ENCODE measurements around the gene TNFRSF1A.

Gene TNFRSF1A

DNA sequence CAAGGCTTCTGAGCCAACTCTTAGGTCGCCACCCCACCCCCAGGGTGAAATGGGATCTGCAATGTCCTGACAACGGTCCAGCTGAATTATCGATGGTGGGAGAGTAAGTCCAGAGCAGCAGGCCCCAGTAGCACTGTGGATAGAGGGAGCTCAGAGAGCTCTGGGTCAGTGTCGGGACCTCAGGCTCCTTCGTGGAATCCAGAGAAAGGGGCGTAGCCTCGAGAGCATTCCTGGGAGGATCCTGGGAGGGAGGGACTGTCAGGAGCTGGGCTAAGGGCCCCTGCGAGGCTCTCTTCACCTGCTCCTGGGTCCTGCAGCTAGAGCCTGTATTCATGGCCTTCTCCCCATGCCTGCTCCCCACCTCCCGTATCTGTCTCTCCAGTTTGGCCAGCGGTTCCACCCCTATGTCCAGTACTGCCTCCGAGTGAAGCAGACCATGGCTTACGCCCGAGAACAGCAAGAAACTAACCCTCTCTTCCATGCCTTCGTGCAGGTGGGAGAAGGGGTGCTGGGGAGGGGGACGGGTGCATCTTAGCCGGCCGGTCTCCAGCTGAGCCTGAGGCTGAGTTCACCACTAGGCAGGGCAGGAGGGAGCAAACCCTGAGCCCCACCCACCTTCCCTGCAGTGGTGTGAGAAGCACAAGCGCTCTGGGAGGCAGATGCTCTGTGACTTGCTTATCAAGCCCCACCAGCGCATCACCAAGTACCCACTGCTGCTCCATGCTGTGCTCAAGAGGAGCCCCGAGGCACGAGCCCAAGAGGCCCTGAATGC is 24.8 kb downstream of the TNFRSF1A start:
- no CpG with 5 or more reads among the region's 21 CpGs for WGBS, 2 donors (ENCODE audit: extremely low coverage in 2 of 2, insufficient read length in 2 of 2, insufficient replicate concordance in 1 of 2)
- peaks cover 19 to 26% of the 10 kb centered on the region in 2 donors for H3K4me1 ChIP-seq (ENCODE audit: control insufficient read depth in 2 of 2, insufficient read depth in 1 of 2, low read depth in 1 of 2, low read length in 2 of 2)
- no peaks in the 10 kb centered on the region for H3K36me3 ChIP-seq (replicated peaks in 1 of 2; ENCODE audit: control insufficient read depth in 2 of 2, insufficient read depth in 2 of 2, low read length in 2 of 2)
- H3K4me3 ChIP-seq (ENCODE audit: low read length in 2 of 2), result no peak overlapping the region
- no peak overlapping the region for H3K23ac ChIP-seq (ENCODE audit: low read depth, low read length, poor library complexity)
- H2BK12ac ChIP-seq (ENCODE audit: low read length), result no peak overlapping the region
- peak overlapping the region; percentile 0 for H2AFZ ChIP-seq (ENCODE audit: low read length)
- peak overlapping the region; percentile 68 for H2BK5ac ChIP-seq (ENCODE audit: low read length)
- peak overlapping the region; percentile 59 for H3K18ac ChIP-seq (ENCODE audit: low read length)
- no peak overlapping the region for H3K4me2 ChIP-seq (ENCODE audit: insufficient read depth, low read length, poor library complexity, severe bottlenecking)
- H3K14ac ChIP-seq (ENCODE audit: low read length), result peak overlapping the region; percentile 84
- H3K27ac ChIP-seq (replicated peaks; ENCODE audit: low read length), result no peak overlapping the region
- H2AK5ac ChIP-seq (ENCODE audit: low read depth, low read length), result peak overlapping the region; percentile 77
- DNase-seq (ENCODE audit: low spot score), result no peak
- H4K8ac ChIP-seq (ENCODE audit: low read depth, low read length), result no peak overlapping the region
- H3K27me3 ChIP-seq (ENCODE audit: control insufficient read depth in 3 of 3, insufficient read depth in 3 of 3, low read depth in 1 of 3, low read length in 3 of 3), result peaks cover 0 to 3% (median 2%) of the 10 kb centered on the region in 3 experiments
- H2BK15ac ChIP-seq (ENCODE audit: low read length), result peak overlapping the region; percentile 59
- no peak overlapping the region for H4K91ac ChIP-seq (ENCODE audit: low read depth, low read length, poor library complexity)
- peak overlapping the region; percentile 53 for H3K9ac ChIP-seq (ENCODE audit: low read depth, low read length, poor library complexity)
- no peak overlapping the region for H3K4ac ChIP-seq (ENCODE audit: low read length)
- no peaks in the 10 kb centered on the region for H3K9me3 ChIP-seq (replicated peaks in 1 of 2; ENCODE audit: control insufficient read depth in 2 of 2, insufficient read depth in 1 of 2, low read depth in 1 of 2, low read length in 2 of 2)
- H2BK120ac ChIP-seq (ENCODE audit: low read depth, low read length), result peak overlapping the region; percentile 5
- H3K79me1 ChIP-seq (ENCODE audit: low read depth, low read length), result no peaks in the 10 kb centered on the region

DNA sequence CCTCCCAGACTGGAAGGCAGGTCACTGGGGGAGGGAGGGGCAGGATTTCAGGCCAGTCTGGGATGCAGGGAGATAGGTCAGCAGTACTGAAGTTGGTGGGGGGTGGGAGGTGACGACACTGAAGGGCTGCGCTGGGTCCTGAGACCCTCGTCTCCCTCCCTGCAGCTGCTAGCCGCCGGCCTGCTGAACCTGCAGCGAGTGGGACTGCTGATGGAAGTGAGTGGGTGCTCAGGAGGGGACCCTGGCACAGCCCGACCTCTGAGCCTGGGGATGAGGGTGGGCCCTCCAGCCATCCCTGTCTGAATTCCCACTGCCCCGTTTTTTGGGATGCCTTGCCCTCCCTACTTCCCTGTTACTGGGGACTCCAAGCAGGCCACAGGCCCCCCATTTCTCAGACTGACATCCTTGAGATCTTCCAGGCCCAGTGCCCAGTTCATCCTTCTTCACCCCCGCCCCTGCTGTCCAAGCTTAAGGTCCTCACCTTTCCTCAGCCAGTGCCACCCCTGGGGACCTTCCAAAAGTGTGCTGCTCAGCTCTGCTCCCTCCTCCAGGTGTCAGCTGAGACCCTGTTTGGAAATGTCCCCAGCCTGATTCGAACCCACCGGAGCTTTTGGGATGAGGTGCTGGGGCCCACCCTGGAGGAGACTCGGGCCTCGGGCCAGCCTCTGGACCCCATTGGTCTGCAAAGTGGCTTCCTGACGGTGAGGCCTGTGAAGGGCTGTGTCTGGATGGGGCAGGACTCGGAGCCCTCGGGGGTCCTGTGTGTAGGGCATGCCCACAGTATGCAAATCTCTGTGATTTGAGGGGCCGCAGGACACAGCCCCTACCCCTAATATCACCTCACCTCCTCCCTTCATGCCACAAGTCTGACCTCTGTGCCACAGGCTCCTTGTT is 25.9 kb downstream of the TNFRSF1A start:
- no peak for DNase-seq (ENCODE audit: low spot score)
- peak overlapping the region; percentile 60 for H2BK15ac ChIP-seq (ENCODE audit: low read length)
- H3K4me3 ChIP-seq (ENCODE audit: low read length in 2 of 2), result no peak overlapping the region
- no peak overlapping the region for H3K14ac ChIP-seq (ENCODE audit: low read length)
- H3K4ac ChIP-seq (ENCODE audit: low read length), result no peak overlapping the region
- H4K8ac ChIP-seq (ENCODE audit: low read depth, low read length), result no peak overlapping the region
- H3K79me1 ChIP-seq (ENCODE audit: low read depth, low read length), result no peaks in the 10 kb centered on the region
- no peak overlapping the region for H3K4me2 ChIP-seq (ENCODE audit: insufficient read depth, low read length, poor library complexity, severe bottlenecking)
- peaks cover 19 to 24% of the 10 kb centered on the region in 2 donors for H3K4me1 ChIP-seq (ENCODE audit: control insufficient read depth in 2 of 2, insufficient read depth in 1 of 2, low read depth in 1 of 2, low read length in 2 of 2)
- WGBS, 2 donors (ENCODE audit: extremely low coverage in 2 of 2, insufficient read length in 2 of 2, insufficient replicate concordance in 1 of 2), result no CpG with 5 or more reads among the region's 17 CpGs
- peak overlapping the region; percentile 68 for H3K23ac ChIP-seq (ENCODE audit: low read depth, low read length, poor library complexity)
- no peaks in the 10 kb centered on the region for H3K36me3 ChIP-seq (replicated peaks in 1 of 2; ENCODE audit: control insufficient read depth in 2 of 2, insufficient read depth in 2 of 2, low read length in 2 of 2)
- H3K27ac ChIP-seq (replicated peaks; ENCODE audit: low read length), result no peak overlapping the region
- no peak overlapping the region for H4K91ac ChIP-seq (ENCODE audit: low read depth, low read length, poor library complexity)
- H2AK5ac ChIP-seq (ENCODE audit: low read depth, low read length), result peak overlapping the region; percentile 73
- peaks cover 0 to 11% (median 6%) of the 10 kb centered on the region in 3 experiments for H3K27me3 ChIP-seq (ENCODE audit: control insufficient read depth in 3 of 3, insufficient read depth in 3 of 3, low read depth in 1 of 3, low read length in 3 of 3)
- H2BK5ac ChIP-seq (ENCODE audit: low read length), result no peak overlapping the region
- H3K18ac ChIP-seq (ENCODE audit: low read length), result peak overlapping the region; percentile 44
- H2AFZ ChIP-seq (ENCODE audit: low read length), result no peak overlapping the region
- peak overlapping the region; percentile 86 for H2BK12ac ChIP-seq (ENCODE audit: low read length)
- no peak overlapping the region for H2BK120ac ChIP-seq (ENCODE audit: low read depth, low read length)
- H3K9ac ChIP-seq (ENCODE audit: low read depth, low read length, poor library complexity), result no peak overlapping the region
- H3K9me3 ChIP-seq (replicated peaks in 1 of 2; ENCODE audit: control insufficient read depth in 2 of 2, insufficient read depth in 1 of 2, low read depth in 1 of 2, low read length in 2 of 2), result no peaks in the 10 kb centered on the region

DNA sequence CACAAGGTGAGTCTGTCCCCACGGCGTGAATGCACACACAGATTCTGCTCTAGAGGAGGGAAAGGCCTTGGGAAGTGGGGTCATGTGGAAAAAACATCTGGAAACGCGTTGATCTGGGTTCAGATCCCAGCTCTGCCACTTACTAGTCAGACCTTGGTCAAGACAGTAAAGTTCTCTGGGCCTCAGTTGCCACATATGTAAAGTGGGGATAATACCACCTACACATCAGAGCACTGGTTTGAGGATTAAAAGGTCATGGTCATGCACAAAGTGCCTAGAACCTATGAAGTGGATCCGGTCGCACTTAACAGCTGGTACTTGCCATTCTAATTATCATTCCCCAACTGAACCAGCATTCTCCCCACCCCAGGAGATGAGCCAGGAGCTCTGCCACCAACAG is 26.7 kb downstream of the TNFRSF1A start:
- H3K18ac ChIP-seq (ENCODE audit: low read length), result no peak overlapping the region
- no peak overlapping the region for H3K27ac ChIP-seq (replicated peaks; ENCODE audit: low read length)
- H2BK5ac ChIP-seq (ENCODE audit: low read length), result peak overlapping the region; percentile 1
- H3K79me1 ChIP-seq (ENCODE audit: low read depth, low read length), result no peaks in the 10 kb centered on the region
- peaks cover 20 to 26% of the 10 kb centered on the region in 2 donors for H3K4me1 ChIP-seq (ENCODE audit: control insufficient read depth in 2 of 2, insufficient read depth in 1 of 2, low read depth in 1 of 2, low read length in 2 of 2)
- H4K91ac ChIP-seq (ENCODE audit: low read depth, low read length, poor library complexity), result no peak overlapping the region
- no peak overlapping the region for H3K9ac ChIP-seq (ENCODE audit: low read depth, low read length, poor library complexity)
- no peak overlapping the region for H3K4me2 ChIP-seq (ENCODE audit: insufficient read depth, low read length, poor library complexity, severe bottlenecking)
- no peak overlapping the region for H3K4ac ChIP-seq (ENCODE audit: low read length)
- H3K9me3 ChIP-seq (replicated peaks in 1 of 2; ENCODE audit: control insufficient read depth in 2 of 2, insufficient read depth in 1 of 2, low read depth in 1 of 2, low read length in 2 of 2), result no peaks in the 10 kb centered on the region
- H2AK5ac ChIP-seq (ENCODE audit: low read depth, low read length), result no peak overlapping the region
- H2BK120ac ChIP-seq (ENCODE audit: low read depth, low read length), result no peak overlapping the region
- H3K4me3 ChIP-seq (ENCODE audit: low read length in 2 of 2), result no peak overlapping the region
- no peak overlapping the region for H2BK12ac ChIP-seq (ENCODE audit: low read length)
- no peak overlapping the region for H3K23ac ChIP-seq (ENCODE audit: low read depth, low read length, poor library complexity)
- whole genome bisulfite sequencing, 2 donors (ENCODE audit: extremely low coverage in 2 of 2, insufficient read length in 2 of 2, insufficient replicate concordance in 1 of 2), result no CpG with 5 or more reads among the region's 6 CpGs
- H3K14ac ChIP-seq (ENCODE audit: low read length), result no peak overlapping the region
- no peak overlapping the region for H2AFZ ChIP-seq (ENCODE audit: low read length)
- H2BK15ac ChIP-seq (ENCODE audit: low read length), result peak overlapping the region; percentile 77
- H3K27me3 ChIP-seq (ENCODE audit: control insufficient read depth in 3 of 3, insufficient read depth in 3 of 3, low read depth in 1 of 3, low read length in 3 of 3), result peaks cover 0 to 16% (median 13%) of the 10 kb centered on the region in 3 experiments
- no peaks in the 10 kb centered on the region for H3K36me3 ChIP-seq (replicated peaks in 1 of 2; ENCODE audit: control insufficient read depth in 2 of 2, insufficient read depth in 2 of 2, low read length in 2 of 2)
- H4K8ac ChIP-seq (ENCODE audit: low read depth, low read length), result no peak overlapping the region
- DNase-seq (ENCODE audit: low spot score), result no peak

DNA sequence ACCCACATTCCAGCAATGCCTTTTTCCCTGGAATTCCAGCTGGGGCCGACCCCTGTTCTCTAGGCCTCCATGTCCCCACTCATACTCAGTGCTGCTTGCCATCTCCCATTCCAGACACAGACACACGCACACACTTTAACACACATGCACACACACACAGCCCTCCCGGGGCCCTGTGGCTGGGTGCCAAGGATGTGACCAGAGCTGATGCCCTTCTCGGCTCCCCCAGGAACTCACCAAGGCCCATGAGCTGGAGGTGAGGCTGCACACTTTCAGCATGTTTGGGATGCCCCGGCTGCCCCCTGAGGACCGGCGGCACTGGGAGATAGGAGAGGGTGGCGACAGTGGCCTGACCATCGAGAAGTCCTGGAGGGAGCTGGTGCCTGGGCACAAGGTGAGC is 27.1 kb downstream of the TNFRSF1A start:
- H3K27ac ChIP-seq (replicated peaks; ENCODE audit: low read length), result no peak overlapping the region
- H3K4me1 ChIP-seq (ENCODE audit: control insufficient read depth in 2 of 2, insufficient read depth in 1 of 2, low read depth in 1 of 2, low read length in 2 of 2), result peaks cover 21 to 27% of the 10 kb centered on the region in 2 donors
- DNase-seq (ENCODE audit: low spot score), result no peak
- H2BK12ac ChIP-seq (ENCODE audit: low read length), result peak overlapping the region; percentile 94
- no peak overlapping the region for H2AK5ac ChIP-seq (ENCODE audit: low read depth, low read length)
- no peak overlapping the region for H3K9ac ChIP-seq (ENCODE audit: low read depth, low read length, poor library complexity)
- no peaks in the 10 kb centered on the region for H3K36me3 ChIP-seq (replicated peaks in 1 of 2; ENCODE audit: control insufficient read depth in 2 of 2, insufficient read depth in 2 of 2, low read length in 2 of 2)
- peak overlapping the region; percentile 23 for H3K18ac ChIP-seq (ENCODE audit: low read length)
- H2BK5ac ChIP-seq (ENCODE audit: low read length), result peak overlapping the region; percentile 1
- no peaks in the 10 kb centered on the region for H3K9me3 ChIP-seq (replicated peaks in 1 of 2; ENCODE audit: control insufficient read depth in 2 of 2, insufficient read depth in 1 of 2, low read depth in 1 of 2, low read length in 2 of 2)
- H3K4ac ChIP-seq (ENCODE audit: low read length), result peak overlapping the region; percentile 44
- H4K91ac ChIP-seq (ENCODE audit: low read depth, low read length, poor library complexity), result no peak overlapping the region
- WGBS, 2 donors (ENCODE audit: extremely low coverage in 2 of 2, insufficient read length in 2 of 2, insufficient replicate concordance in 1 of 2), result no CpG with 5 or more reads among the region's 9 CpGs
- no peak overlapping the region for H3K14ac ChIP-seq (ENCODE audit: low read length)
- H4K8ac ChIP-seq (ENCODE audit: low read depth, low read length), result no peak overlapping the region
- peaks cover 0 to 20% (median 18%) of the 10 kb centered on the region in 3 experiments for H3K27me3 ChIP-seq (ENCODE audit: control insufficient read depth in 3 of 3, insufficient read depth in 3 of 3, low read depth in 1 of 3, low read length in 3 of 3)
- H2BK120ac ChIP-seq (ENCODE audit: low read depth, low read length), result no peak overlapping the region
- no peak overlapping the region for H2AFZ ChIP-seq (ENCODE audit: low read length)
- peak overlapping the region; percentile 23 for H3K23ac ChIP-seq (ENCODE audit: low read depth, low read length, poor library complexity)
- H3K4me2 ChIP-seq (ENCODE audit: insufficient read depth, low read length, poor library complexity, severe bottlenecking), result no peak overlapping the region
- peak overlapping the region; percentile 77 for H2BK15ac ChIP-seq (ENCODE audit: low read length)
- H3K4me3 ChIP-seq (ENCODE audit: low read length in 2 of 2), result no peak overlapping the region
- no peaks in the 10 kb centered on the region for H3K79me1 ChIP-seq (ENCODE audit: low read depth, low read length)
